HG03432 (cell line): ENCODE measurements around the gene CERKL.

Experiments used
- ATAC-seq: cut with Tn5 transposase; IDR thresholded peaks from one replicate; pipeline ENCODE4 v1.9.1; 2021; ENCODE audit warnings: mild to moderate bottlenecking, moderate library complexity; ENCODE audit not compliant: unreplicated experiment

CERKL gene

GRCh38 chr2:181678861-181679543, 22.1 kb upstream of the CERKL start:
- ATAC-seq, result no peak

GRCh38 chr2:181677912-181678586, 21.1 kb upstream of the CERKL start:
- ATAC-seq, result peak; percentile 61

- no peak for ATAC-seq
These were observed 18.3 kb upstream of the CERKL start for GRCh38 chr2:181675254-181675653.

GRCh38 chr2:181674461-181674860, 17.6 kb upstream of the CERKL start:
- no peak for ATAC-seq

GRCh38 chr2:181673173-181673572, 16.3 kb upstream of the CERKL start:
- peak; percentile 35 for ATAC-seq

- ATAC-seq, result peak; percentile 96
These were observed 15.5 kb upstream of the CERKL start for GRCh38 chr2:181672255-181673008.

GRCh38 chr2:181670632-181671031, 13.7 kb upstream of the CERKL start:
- ATAC-seq, result no peak

GRCh38 chr2:181667234-181667633, 10.3 kb upstream of the CERKL start:
- ATAC-seq, result no peak

- no peak for ATAC-seq
These were observed 5.4 kb upstream of the CERKL start for GRCh38 chr2:181662287-181662686.

- no peak for ATAC-seq
These were observed 3.3 kb upstream of the CERKL start for GRCh38 chr2:181660181-181660580.

- ATAC-seq, result no peak
These were observed 1.5 kb upstream of the CERKL start for GRCh38 chr2:181658444-181658843.

GRCh38 chr2:181657379-181657778, 474 bp upstream of the CERKL start:
- ATAC-seq, result no peak

GRCh38 chr2:181655519-181655918, 1.4 kb downstream of the CERKL start:
- ATAC-seq, result no peak

GRCh38 chr2:181649436-181649979, 7.4 kb downstream of the CERKL start:
- ATAC-seq, result no peak

GRCh38 chr2:181648478-181649155, 8.3 kb downstream of the CERKL start:
- ATAC-seq, result no peak

GRCh38 chr2:181646415-181646987, 10.4 kb downstream of the CERKL start:
- peak; percentile 64 for ATAC-seq

GRCh38 chr2:181643151-181643550, 13.8 kb downstream of the CERKL start:
- no peak for ATAC-seq

GRCh38 chr2:181642086-181642485, 14.8 kb downstream of the CERKL start:
- no peak for ATAC-seq

- ATAC-seq, result no peak
These were observed 17.2 kb downstream of the CERKL start for GRCh38 chr2:181639686-181640085.

- ATAC-seq, result peak; percentile 85
These were observed 24.0 kb downstream of the CERKL start for GRCh38 chr2:181632733-181633401.
